GM12878 (cell line): ENCODE results near the gene PRKCB. TPM values are rescaled to one million over a fixed set of nuclear protein-coding genes. Genes with fewer than 3 reads are reported as not detected.

Source experiments
- ATAC-seq: fragments of 200-7000 bp; cut with Tn5 transposase; 3 replicates; pipeline ENCODE4 v1.9.1; 2020; ENCODE audit warnings: mild to moderate bottlenecking, moderate library complexity
- BruUV-seq: library from RNA; stranded (reverse); fragments of 400-500 nt; replicated peaks from 2 replicates; lab custom pipeline; 2021; lab: Mats Ljungman, UMichigan
- CTCF ChIA-PET: fragments of 300-600 bp; sonication (Branson Sonifier 250); formaldehyde crosslinking; extraction: SDS; loops from one replicate; lab custom pipeline; 2021; ENCODE audit warnings: inconsistent platforms; lab: Yijun Ruan, JAX
- POLR2A ChIA-PET: fragments of 350-600 bp; formaldehyde crosslinking; extraction: SDS; loops from one replicate; lab custom pipeline; 2021; ENCODE audit warnings: inconsistent platforms; lab: Charles Lee
- RAD21 ChIA-PET: fragments of 300-600 bp; sonication (Branson Sonifier 250); formaldehyde crosslinking; loops from one replicate; lab custom pipeline; 2023; ENCODE audit warnings: antibody characterized with exemption; ENCODE audit not compliant: unreplicated experiment; lab: Charles Lee
- SMC1A ChIA-PET: fragments of 300-600 bp; sonication (Branson Sonifier 250); formaldehyde crosslinking; loops from one replicate; lab custom pipeline; 2023; ENCODE audit not compliant: unreplicated experiment, uncharacterized antibody; lab: Charles Lee
- DNase-seq: peaks from one replicate; pipeline ENCODE4 v3.0.0-alpha.2; 2011; ENCODE audit warnings: low read depth, low spot score
- FAIRE-seq: peaks from 3 replicates; lab custom pipeline; 2011; peaks lifted over from hg19 to GRCh38; lab: Jason Lieb, UNC
- H2AFZ ChIP-seq: 2 replicates; pipeline ENCODE4 v1.6.0; 2011; ENCODE audit warnings: low read depth, low read length, control low read depth; ENCODE audit not compliant: control insufficient read depth
- H3K27ac ChIP-seq: 2 replicates; pipeline ENCODE4 v1.5.1; 2011; ENCODE audit warnings: control low read depth; ENCODE audit not compliant: control insufficient read depth, insufficient read depth
- H3K27me3 ChIP-seq, 2 experiments: replicated peaks in 1 of 2; 2 replicates each; pipeline versions ENCODE4 v1.6.0 to v1.6.1; 2011; ENCODE audit warnings: low read length in 1 of 2; ENCODE audit not compliant: control insufficient read depth in 2 of 2, insufficient read depth in 2 of 2
- H3K36me3 ChIP-seq, 2 experiments: 2 replicates each; pipeline ENCODE4 v1.5.1; 2011; ENCODE audit warnings: low read length in 1 of 2; ENCODE audit not compliant: control insufficient read depth in 2 of 2, insufficient read depth in 2 of 2
- H3K4me1 ChIP-seq: 2 replicates; pipeline ENCODE4 v1.6.1; 2011; ENCODE audit warnings: mild to moderate bottlenecking, low read length, moderate library complexity, mixed read lengths; ENCODE audit not compliant: control insufficient read depth, insufficient read depth
- H3K4me2 ChIP-seq: 2 replicates; pipeline ENCODE4 v1.6.0; 2011; ENCODE audit warnings: control low read depth; ENCODE audit not compliant: control insufficient read depth, insufficient read depth
- H3K4me3 ChIP-seq: fragments of 200-600 bp; sonication (generic); 2 replicates; pipeline ENCODE4 v1.5.1; 2016
- H3K79me2 ChIP-seq: 2 replicates; pipeline ENCODE4 v1.6.0; 2011; ENCODE audit warnings: low read length; ENCODE audit not compliant: control insufficient read depth, insufficient read depth
- H3K9ac ChIP-seq: 2 replicates; pipeline ENCODE4 v1.8.0; 2011; ENCODE audit warnings: low read length, control low read depth, mixed read lengths; ENCODE audit not compliant: control insufficient read depth, insufficient read depth
- H3K9me3 ChIP-seq: replicated peaks from 3 replicates; pipeline ENCODE4 v1.5.1; 2011; ENCODE audit warnings: mild to moderate bottlenecking, low read length; ENCODE audit not compliant: control insufficient read depth, insufficient read depth
- H4K20me1 ChIP-seq: 2 replicates; pipeline ENCODE4 v1.6.0; 2011; ENCODE audit not compliant: control insufficient read depth, insufficient read depth
- CBFB ChIP-seq: IDR thresholded peaks from 2 replicates; pipeline ENCODE4 v1.6.1; 2016; ENCODE audit warnings: antibody characterized with exemption, low read depth
- CREM ChIP-seq: IDR thresholded peaks from 2 replicates; pipeline ENCODE4 v1.6.1; 2014; ENCODE audit warnings: antibody characterized with exemption, low read depth
- JUND ChIP-seq: IDR thresholded peaks from 2 replicates; pipeline ENCODE4 v1.6.1; 2012; ENCODE audit warnings: low read depth, mild to moderate bottlenecking, low read length, improper control_type of control experiment, moderate library complexity
- MXI1 ChIP-seq: fragments of 150-350 bp; IDR thresholded peaks from 2 replicates; pipeline ENCODE4 v1.6.1; 2011; ENCODE audit warnings: low read depth, mild to moderate bottlenecking, inconsistent platforms, low read length, improper control_type of control experiment
- NR2C1 ChIP-seq: fragments of 450-650 bp; IDR thresholded peaks from 2 replicates; pipeline ENCODE4 v1.6.1; 2017; ENCODE audit warnings: antibody characterized with exemption, mild to moderate bottlenecking, moderate library complexity
- POU2F2 ChIP-seq: IDR thresholded peaks from 3 replicates; pipeline ENCODE4 v1.6.1; 2011; ENCODE audit warnings: low read depth, mild to moderate bottlenecking, low read length, borderline replicate concordance
- RBBP5 ChIP-seq: fragments of 200-600 bp; sonication (generic); conservative IDR thresholded peaks from 2 replicates; pipeline ENCODE4 v1.6.1; 2016
- SIX5 ChIP-seq: IDR thresholded peaks from 2 replicates; pipeline ENCODE4 v1.6.1; 2011; ENCODE audit warnings: mild to moderate bottlenecking, low read depth, low read length, moderate library complexity; ENCODE audit not compliant: severe bottlenecking
- SMC3 ChIP-seq: IDR thresholded peaks from 2 replicates; pipeline ENCODE4 v1.6.1; 2011; ENCODE audit warnings: low read length, improper control_type of control experiment, borderline replicate concordance
- STAT1 ChIP-seq: fragments of 450-650 bp; conservative IDR thresholded peaks from 2 replicates; pipeline ENCODE4 v1.6.1; 2014; ENCODE audit warnings: antibody characterized with exemption, mild to moderate bottlenecking
- TCF7 ChIP-seq: IDR thresholded peaks from 2 replicates; pipeline ENCODE4 v1.6.1; 2014; ENCODE audit warnings: antibody characterized with exemption, borderline replicate concordance
- ZNF217 ChIP-seq: fragments of 450-650 bp; IDR thresholded peaks from 2 replicates; pipeline ENCODE4 v1.6.1; 2017; ENCODE audit warnings: antibody characterized with exemption, mild to moderate bottlenecking
- WGBS: methylation state at CpG from one replicate; pipeline ENCODE4 v1.1.6; 2016; ENCODE audit warnings: low lambda C conversion rate; ENCODE audit not compliant: insufficient replicate concordance, insufficient coverage; ENCODE audit errors: missing lambda C conversion rate; 5-methylcytosine and 5-hydroxymethylcytosine counted together
- in situ Hi-C: fragments of 300-500 bp; cut with MboI; formaldehyde crosslinking; loops from 9 replicates; pipeline ENCODE4 v1.14.3; 2018; ENCODE audit warnings: mixed read lengths
- intact Hi-C: fragments of 100-400 bp; cut with micrococcal nuclease; formaldehyde crosslinking; loops from one replicate; pipeline ENCODE4 v1.14.2; 2022; ENCODE audit not compliant: unreplicated experiment
- polyA plus RNA-seq, 11 experiments: library from polyadenylated mRNA; depleted of rRNA in 4 of 11; unstranded in 6 of 11; stranded (reverse) in 5 of 11; fragments of >200 nt; fragmentation: Nextera tagmentation in 4 of 11; fragmentation: Illumina TruSeq in 1 of 11; extraction: Ambion mirVana in 4 of 11; extraction: Trizol in 1 of 11; gene quantifications; 1 replicate in 1 of 11; 2 replicates in 10 of 11; pipeline versions ENCODE4 v1.2.1 to v1.2.3, GENCODE V29; 2011 to 2016; ENCODE audit warnings: inconsistent platforms in 2 of 11, missing spikeins in 2 of 11, low read depth in 1 of 11
- total RNA-seq, 4 experiments: library from RNA; depleted of rRNA in 3 of 4; stranded (reverse); fragments of >200 nt in 3 of 4; fragmentation: Illumina TruSeq in 1 of 4; extraction: Trizol in 1 of 4; gene quantifications; 2 replicates each; pipeline versions ENCODE4 v1.2.1 to v1.2.3, GENCODE V29; 2013 to 2021
- TF ChIP-seq, protein P1 (sequence below): fragments of 450-650 bp; IDR thresholded peaks from 2 replicates; pipeline ENCODE4 v1.6.1; 2016; ENCODE audit warnings: mild to moderate bottlenecking
- TF ChIP-seq, protein P2 (sequence below): IDR thresholded peaks from 2 replicates; pipeline ENCODE4 v1.6.1; 2011; ENCODE audit warnings: mild to moderate bottlenecking, low read depth, low read length, moderate library complexity; ENCODE audit not compliant: insufficient replicate concordance
- TF ChIP-seq, protein P3 (sequence below): IDR thresholded peaks from 2 replicates; pipeline ENCODE4 v1.6.1; 2012; ENCODE audit warnings: low read depth, low read length, improper control_type of control experiment
- TF ChIP-seq, protein P4 (sequence below): fragments of 450-650 bp; IDR thresholded peaks from 2 replicates; pipeline ENCODE4 v1.6.1; 2017; ENCODE audit warnings: mild to moderate bottlenecking, moderate library complexity

The PRKCB gene
- total and polyA plus RNA-seq, 10 of the 15 experiments (the other 5 are each of a cell fraction or from before 2014, with no cell fraction given) = 21.4 to 158 (median 97.3) TPM

DNA sequence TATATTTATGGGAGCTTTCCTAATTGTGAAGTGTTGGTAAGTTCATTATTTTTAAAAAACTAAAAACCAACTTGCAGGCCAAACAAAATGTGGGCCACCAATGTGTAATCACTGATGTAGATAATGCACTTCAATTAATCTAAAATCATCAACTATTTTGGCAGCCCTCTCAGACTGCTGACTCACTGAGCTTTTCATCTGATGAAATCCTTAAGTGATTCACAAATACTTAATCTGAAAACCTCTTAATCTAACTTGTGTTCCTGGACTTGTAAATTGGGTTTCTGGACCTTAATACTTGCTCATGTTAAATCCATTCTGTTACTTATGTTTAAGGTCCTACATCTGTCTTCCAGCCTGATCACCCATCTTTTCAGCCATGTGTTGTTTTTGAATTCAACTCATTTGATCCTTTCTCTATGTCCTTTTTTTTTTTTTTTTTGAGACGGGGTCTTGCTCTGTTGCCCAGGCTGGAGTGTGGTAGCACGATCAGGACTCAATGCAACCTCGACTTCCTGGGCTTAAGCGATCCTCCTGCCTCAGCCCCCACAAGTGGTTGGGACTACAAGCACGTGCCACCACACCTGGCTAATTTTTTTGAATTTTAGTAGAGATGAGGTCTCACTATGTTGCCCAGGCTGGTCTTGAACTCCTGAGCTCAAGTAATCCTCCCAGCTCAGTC is 39.0 kb downstream of the PRKCB start:
- Histone ChIP-seq H3K36me3 (peaks cover 7 to 11% of the 10 kb centered on the region in 2 experiments), H3K79me2 (peaks cover 66% of the 10 kb centered on the region), H3K27ac (no peak overlapping the region), H3K27me3 (no peaks in the 10 kb centered on the region), H3K4me2 (no peak overlapping the region), H3K9ac (no peak overlapping the region), H3K4me1 (peaks cover 54% of the 10 kb centered on the region), H2AFZ (no peak overlapping the region), H3K9me3 (no peaks in the 10 kb centered on the region), H4K20me1 (no peaks in the 10 kb centered on the region), H3K4me3 (no peak overlapping the region)
- in situ Hi-C loops (loop anchor here (25.0 kb wide), 1 partner anchor 1163 kb away; no protein-coding TSS in a partner anchor), intact Hi-C loops (no loop called here)
- POLR2A ChIA-PET = interaction anchor here (0.9 to 1.3 kb wide), 4 partner anchors 15 to 34 kb away, joined by 3 read pairs; no protein-coding TSS in a partner anchor
- CTCF ChIA-PET = interaction anchor here (0.8 to 1.6 kb wide), 4 partner anchors 13 to 29 kb away, joined by 3 to 4 read pairs (median 3); no protein-coding TSS in a partner anchor
- ATAC-seq = no peak
- WGBS = 10% methylated on average over 3 of the region's 5 CpGs
- RAD21 ChIA-PET = interaction anchor here (1.3 to 2.9 kb wide), 3 partner anchors 11 to 37 kb away, joined by 4 to 8 read pairs (median 6); no protein-coding TSS in a partner anchor
- no peak for FAIRE-seq
- BruUV-seq = no TSS peak
- SMC1A ChIA-PET = interaction anchor here (0.9 to 30.6 kb wide), 7 partner anchors 9 to 140 kb away, joined by 3 to 468 read pairs (median 10); no protein-coding TSS in a partner anchor
- DNase-seq = no peak
- TF ChIP-seq CBFB (no peak), CREM (no peak), NR2C1 (no peak), MXI1 (no peak), SIX5 (no peak), TCF7 (no peak), RBBP5 (no peak), ZNF217 (no peak), SMC3 (no peak), POU2F2 (no peak), JUND (no peak), STAT1 (no peak)
- TF ChIP-seq, protein P1, sequence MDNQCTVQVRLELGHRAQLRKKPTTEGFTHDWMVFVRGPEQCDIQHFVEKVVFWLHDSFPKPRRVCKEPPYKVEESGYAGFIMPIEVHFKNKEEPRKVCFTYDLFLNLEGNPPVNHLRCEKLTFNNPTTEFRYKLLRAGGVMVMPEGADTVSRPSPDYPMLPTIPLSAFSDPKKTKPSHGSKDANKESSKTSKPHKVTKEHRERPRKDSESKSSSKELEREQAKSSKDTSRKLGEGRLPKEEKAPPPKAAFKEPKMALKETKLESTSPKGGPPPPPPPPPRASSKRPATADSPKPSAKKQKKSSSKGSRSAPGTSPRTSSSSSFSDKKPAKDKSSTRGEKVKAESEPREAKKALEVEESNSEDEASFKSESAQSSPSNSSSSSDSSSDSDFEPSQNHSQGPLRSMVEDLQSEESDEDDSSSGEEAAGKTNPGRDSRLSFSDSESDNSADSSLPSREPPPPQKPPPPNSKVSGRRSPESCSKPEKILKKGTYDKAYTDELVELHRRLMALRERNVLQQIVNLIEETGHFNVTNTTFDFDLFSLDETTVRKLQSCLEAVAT = no peak
- TF ChIP-seq, protein P2, sequence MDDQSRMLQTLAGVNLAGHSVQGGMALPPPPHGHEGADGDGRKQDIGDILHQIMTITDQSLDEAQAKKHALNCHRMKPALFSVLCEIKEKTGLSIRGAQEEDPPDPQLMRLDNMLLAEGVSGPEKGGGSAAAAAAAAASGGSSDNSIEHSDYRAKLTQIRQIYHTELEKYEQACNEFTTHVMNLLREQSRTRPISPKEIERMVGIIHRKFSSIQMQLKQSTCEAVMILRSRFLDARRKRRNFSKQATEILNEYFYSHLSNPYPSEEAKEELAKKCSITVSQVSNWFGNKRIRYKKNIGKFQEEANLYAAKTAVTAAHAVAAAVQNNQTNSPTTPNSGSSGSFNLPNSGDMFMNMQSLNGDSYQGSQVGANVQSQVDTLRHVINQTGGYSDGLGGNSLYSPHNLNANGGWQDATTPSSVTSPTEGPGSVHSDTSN = no peak
- TF ChIP-seq, protein P3, sequence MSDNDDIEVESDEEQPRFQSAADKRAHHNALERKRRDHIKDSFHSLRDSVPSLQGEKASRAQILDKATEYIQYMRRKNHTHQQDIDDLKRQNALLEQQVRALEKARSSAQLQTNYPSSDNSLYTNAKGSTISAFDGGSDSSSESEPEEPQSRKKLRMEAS = no peak
- TF ChIP-seq, protein P4, sequence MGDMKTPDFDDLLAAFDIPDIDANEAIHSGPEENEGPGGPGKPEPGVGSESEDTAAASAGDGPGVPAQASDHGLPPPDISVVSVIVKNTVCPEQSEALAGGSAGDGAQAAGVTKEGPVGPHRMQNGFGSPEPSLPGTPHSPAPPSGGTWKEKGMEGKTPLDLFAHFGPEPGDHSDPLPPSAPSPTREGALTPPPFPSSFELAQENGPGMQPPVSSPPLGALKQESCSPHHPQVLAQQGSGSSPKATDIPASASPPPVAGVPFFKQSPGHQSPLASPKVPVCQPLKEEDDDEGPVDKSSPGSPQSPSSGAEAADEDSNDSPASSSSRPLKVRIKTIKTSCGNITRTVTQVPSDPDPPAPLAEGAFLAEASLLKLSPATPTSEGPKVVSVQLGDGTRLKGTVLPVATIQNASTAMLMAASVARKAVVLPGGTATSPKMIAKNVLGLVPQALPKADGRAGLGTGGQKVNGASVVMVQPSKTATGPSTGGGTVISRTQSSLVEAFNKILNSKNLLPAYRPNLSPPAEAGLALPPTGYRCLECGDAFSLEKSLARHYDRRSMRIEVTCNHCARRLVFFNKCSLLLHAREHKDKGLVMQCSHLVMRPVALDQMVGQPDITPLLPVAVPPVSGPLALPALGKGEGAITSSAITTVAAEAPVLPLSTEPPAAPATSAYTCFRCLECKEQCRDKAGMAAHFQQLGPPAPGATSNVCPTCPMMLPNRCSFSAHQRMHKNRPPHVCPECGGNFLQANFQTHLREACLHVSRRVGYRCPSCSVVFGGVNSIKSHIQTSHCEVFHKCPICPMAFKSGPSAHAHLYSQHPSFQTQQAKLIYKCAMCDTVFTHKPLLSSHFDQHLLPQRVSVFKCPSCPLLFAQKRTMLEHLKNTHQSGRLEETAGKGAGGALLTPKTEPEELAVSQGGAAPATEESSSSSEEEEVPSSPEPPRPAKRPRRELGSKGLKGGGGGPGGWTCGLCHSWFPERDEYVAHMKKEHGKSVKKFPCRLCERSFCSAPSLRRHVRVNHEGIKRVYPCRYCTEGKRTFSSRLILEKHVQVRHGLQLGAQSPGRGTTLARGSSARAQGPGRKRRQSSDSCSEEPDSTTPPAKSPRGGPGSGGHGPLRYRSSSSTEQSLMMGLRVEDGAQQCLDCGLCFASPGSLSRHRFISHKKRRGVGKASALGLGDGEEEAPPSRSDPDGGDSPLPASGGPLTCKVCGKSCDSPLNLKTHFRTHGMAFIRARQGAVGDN = no peak
